Activated CD4-positive, alpha-beta T cell treated with anti-CD3 and anti-CD28 coated beads, Interleukin-2, amount 50 U/mL, for 48 hours (primary cell): ENCODE results near the gene SPATA18.
"Not testable (repeated sequence)": the region's sequence is repeated elsewhere in the genome, so short reads cannot be mapped to it uniquely, and the experiment has no call there.

ENCODE experiments used
- DNase-seq, 2 experiments: peaks; one replicate each; pipeline ENCODE4 v3.0.0-alpha.2; 2020

SPATA18 gene

DNA sequence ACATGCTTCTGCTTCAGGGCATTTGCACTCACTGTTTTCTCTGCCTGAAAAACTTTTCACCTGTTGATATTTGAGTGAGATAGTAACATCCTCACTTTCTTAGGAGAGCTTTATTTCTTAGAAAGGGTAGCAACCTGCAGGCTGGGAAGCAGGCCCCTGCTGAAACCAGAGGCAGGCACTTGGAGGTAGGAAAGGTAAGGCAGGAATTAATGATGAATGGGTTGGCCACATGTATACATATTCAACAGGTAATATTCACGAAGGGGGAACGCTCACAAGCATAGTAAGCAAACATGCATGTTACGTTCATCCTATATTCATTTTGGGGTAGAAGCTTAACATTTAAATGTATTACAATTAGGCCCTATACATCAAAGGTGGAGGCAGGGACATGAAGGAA is 3.1 kb downstream of the SPATA18 start:
- no peak for DNase-seq

DNA sequence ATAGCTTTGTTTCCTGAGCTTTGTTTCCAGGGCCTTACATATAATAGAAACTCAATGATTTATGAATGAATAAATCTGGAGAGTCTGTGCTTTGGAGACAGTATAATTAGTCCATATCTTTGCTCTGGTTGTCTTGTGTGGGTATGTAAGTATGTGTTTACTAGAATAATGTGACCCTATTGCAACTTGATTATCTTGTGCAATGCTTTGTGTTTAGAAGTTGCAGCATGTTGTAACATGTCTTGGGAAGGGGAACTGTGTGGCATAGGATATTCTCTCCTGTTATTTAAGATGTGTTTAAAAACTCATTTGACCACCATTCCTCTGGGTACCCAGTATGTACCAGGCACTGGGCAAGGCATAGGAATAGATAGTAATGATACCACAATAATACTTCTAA is 6.1 kb downstream of the SPATA18 start:
- no peak for DNase-seq

DNA sequence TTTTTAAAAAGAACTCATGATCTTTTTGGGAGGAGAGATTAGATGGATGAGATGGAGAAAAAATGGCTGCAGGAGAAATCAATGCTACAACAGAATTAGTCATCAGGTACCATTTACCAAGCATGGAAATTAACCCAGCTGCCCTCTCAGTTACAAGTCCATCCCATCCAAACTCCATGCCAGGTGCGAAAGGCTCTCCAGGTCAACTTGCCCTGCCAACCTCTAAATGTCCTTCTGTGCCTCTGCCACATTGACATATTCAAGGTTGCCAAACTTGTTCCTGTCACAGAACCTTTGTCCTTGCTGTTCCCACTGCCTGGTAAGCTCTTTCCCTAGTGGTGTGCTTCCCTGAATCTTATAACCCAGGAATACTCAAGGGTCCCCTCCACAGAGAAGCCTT is 7.2 kb downstream of the SPATA18 start:
- no peak for DNase-seq

- DNase-seq: no peak
Measured at GRCh38 chr4:52059372-52059771, 8.3 kb downstream of the SPATA18 start.

- no peak for DNase-seq
Measured at GRCh38 chr4:52069571-52069970, 18.5 kb downstream of the SPATA18 start.

DNA sequence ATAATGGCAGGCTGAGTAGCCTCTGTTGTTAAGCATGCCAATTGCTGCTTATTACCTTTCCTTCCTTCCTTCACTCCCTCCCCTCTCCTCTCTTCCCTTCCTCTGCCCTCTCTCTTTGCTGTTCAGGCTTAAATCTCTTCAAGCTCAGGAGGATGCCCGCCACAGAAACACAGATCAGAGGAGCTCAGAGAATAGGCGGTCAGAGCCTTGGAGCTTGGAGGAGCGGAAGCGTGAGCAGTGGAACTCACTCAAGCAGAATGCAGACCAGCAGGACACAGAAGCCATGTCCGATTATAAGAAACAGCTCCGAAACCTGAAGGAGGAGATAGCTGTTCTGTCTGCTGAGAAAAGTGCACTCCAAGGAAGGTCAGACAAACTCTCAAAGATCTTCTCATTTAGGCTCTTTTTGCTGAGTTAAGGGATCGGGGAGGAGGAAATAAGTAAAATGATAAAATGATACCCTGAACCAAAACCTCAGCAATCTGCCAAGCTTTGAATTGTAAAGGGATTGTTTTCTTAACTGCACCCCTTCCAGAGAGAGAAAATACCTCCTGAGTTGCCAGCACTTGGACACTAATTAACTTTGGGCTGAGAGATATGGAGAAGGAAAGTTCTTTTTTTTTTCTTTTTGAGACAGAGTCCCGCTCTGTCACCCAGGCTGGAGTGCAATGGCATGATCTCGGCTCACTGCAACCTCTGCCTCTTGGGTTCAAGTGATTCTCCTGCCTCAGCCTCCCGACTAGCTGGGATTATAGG is 20.9 kb downstream of the SPATA18 start:
- no peak for DNase-seq

GRCh38 chr4:52076731-52077130 is 25.6 kb downstream of the SPATA18 start:
- DNase-seq: no peak

- no peak for DNase-seq
Measured at GRCh38 chr4:52079659-52080058, 28.6 kb downstream of the SPATA18 start.

- no peak for DNase-seq
Measured at GRCh38 chr4:52081216-52081615, 30.1 kb downstream of the SPATA18 start.

- not testable (repeated sequence) for DNase-seq
Measured at GRCh38 chr4:52086425-52086824, 35.3 kb downstream of the SPATA18 start.

DNA sequence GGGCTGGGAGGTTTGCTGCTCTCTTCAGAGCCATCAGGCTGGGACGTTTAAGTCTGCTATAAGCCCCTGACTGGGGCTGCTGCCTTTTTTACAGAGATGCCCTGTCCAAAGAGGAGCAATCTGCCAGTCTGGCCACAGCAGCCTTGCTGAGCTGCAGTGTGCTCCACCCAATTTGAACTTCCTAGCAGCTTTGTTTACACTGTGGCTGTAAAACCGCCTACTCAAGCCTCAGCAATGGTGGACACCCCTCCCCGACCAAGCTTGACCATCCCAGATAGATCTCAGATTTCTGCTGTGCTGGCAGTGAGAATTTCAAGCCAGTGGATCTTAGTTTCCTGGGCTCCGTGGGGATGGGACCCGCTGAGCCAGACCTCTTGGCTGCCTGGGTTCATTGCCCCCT is 40.7 kb downstream of the SPATA18 start:
- DNase-seq: no peak

- DNase-seq: no peak
Measured at GRCh38 chr4:52093466-52093865, 42.4 kb downstream of the SPATA18 start.

GRCh38 chr4:52094376-52095145 is 43.5 kb downstream of the SPATA18 start:
- DNase-seq: no peak

DNA sequence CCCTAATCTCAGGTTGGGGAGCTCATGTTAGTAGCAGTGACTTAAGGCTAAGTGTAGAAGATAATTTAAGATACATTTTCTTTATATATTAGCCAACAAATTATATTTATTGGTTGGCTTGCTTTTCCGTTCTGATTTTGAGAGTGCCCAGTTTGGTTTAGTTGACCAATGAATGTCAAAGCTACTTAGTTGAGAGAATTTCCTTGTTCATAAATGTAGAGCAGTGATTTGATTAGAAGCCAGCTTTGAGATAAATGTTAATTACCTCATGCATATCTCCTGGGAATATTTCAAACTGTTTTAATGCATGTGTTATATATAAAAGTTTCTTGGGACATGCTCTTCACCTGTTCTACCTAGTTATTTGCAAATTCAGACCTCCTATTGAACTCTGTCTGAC is 44.3 kb downstream of the SPATA18 start:
- no peak for DNase-seq

GRCh38 chr4:52096048-52096447 is 44.9 kb downstream of the SPATA18 start:
- DNase-seq: no peak

DNA sequence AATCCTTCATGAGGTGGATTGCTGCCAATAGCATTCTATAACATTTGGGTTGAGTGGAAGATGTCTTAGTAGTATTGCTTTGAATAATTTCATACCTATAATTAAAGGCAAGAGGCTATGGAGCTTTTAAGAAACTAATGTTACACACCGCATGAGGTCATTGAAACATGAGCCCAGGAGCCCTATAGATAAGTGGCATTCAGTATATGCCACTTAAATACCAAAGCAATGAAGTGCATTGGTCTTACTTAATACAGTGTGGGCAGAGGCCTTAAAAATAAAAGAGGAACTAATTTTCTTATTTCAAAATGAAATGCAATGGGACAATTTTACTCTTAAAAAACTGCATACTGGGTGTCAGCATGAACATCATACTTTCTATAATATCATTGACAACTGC is 47.5 kb downstream of the SPATA18 start:
- DNase-seq: no peak

DNA sequence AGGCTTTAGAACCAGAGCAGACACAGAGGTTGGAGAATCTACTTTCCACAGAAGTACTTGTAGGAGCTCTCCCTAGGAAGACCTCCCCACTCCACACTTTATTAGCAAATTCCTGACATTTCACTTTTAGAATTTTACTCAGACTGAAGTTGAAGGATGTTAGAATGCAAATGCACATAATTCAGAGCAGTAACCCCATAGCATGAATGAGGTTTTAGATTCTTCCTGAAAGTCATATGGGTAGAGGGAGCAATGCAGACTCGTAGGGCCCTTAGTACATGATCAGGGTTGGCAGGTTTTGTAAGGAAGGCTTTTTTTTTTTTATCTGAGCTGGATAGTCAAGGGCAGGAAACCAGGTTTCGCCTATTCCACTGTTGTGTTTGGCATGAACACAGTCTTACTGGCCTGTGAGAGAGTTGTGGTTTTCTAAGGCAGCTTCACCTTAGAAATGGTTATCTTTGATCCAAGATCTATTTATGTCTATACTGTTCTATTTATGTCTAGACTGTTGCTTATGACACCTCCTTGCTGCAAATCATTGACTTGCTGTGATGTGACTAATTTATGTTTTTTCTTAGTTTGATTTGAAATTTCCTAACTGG is 48.9 kb downstream of the SPATA18 start:
- DNase-seq: no peak

- DNase-seq: no peak
Measured at GRCh38 chr4:52102587-52102986, 51.5 kb downstream of the SPATA18 start.

DNA sequence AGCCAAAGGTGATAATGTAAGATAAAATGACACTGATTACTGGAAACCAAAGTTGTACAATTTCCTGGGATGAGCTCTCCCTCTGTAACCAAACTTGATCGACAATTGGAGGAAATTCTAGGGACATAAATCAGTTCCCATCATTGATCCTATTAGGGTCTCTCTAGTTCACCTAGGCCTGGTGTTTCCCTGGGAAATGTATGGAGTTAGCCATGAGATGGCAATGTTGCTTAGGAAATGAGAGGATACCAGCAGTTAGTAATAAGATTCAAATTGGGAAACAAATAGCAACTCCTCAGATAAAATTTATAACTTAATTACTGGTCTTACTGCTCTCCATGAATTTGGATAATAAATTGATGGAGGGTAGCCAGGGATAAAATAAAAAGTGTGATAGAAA is 52.2 kb downstream of the SPATA18 start:
- no peak for DNase-seq

- no peak for DNase-seq
Measured at GRCh38 chr4:52105276-52105675, 54.2 kb downstream of the SPATA18 start.

DNA sequence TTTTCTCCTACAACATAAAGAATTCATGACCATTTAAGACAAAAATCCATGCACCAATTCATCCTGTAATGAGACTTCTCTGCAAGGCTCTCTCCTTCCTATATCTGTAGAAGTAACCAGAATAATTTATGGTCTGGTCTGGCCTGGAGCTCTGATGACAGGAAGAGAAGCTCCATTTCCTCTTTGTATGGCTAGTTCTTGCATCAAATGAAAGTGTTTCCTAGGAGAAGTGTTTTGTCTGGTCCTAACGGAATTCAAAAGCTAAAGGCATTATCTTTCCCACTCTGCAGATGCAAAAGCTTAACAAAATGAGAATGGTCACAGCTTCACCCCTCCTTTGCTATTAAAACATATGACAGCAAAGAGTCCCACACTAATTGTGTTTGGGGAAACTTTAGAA is 55.1 kb downstream of the SPATA18 start:
- DNase-seq: no peak

DNA sequence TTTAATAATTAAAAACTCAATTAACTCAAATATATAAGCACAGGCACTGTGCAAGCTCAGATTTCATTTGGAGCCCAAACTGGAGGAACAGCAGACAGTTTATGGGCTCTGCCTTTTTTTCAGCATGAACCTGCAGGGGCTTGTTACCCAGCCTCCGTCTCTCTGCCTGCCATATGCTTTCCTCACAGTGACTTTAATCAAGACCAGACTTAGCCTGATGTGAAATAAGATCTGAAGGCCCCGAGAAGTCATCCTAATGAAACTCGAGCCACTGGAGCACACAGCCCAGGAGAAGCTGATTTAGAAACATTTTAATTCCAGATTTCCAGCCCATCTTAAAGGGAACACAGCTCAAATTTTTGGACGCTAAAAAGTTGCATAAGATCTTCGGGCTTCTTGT is 55.6 kb downstream of the SPATA18 start:
- DNase-seq: no peak

DNA sequence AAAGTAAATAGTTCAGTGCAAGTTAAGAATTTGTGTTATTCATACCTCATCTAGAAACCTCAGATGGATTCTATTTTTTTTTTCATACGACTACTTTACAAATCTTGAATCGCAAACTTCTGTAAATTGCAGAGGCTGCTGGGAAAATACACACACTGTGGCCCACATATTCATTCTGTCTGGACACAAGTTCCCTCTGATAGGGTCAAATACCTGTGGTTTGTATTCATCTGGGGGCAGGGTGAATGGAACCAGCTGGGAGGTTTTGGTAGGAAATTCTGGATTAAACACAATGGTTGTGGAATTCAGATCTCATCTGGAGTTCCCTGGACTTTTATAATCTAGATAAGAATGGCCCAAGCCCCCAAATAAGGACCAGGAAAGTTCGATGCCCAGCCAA is 56.2 kb downstream of the SPATA18 start:
- no peak for DNase-seq

- no peak for DNase-seq
Measured at GRCh38 chr4:52107745-52108144, 56.6 kb downstream of the SPATA18 start.
